D721Med (cell line): Measurements from ENCODE around the gene UBXN7.

Experiments
- DNase-seq: peaks from one replicate; pipeline ENCODE4 v3.0.0; 2011; ENCODE audit warnings: low spot score; ENCODE audit not compliant: insufficient read length
- FAIRE-seq: peaks from 2 replicates; lab custom pipeline; 2011; peaks lifted over from hg19 to GRCh38; lab: Jason Lieb, UNC
- TF ChIP-seq, protein P1 (sequence below): IDR thresholded peaks from 2 replicates; pipeline ENCODE4 v1.5.1; 2012; ENCODE audit warnings: mild to moderate bottlenecking, control low read depth; ENCODE audit not compliant: insufficient read depth; ENCODE audit errors: missing control alignments

UBXN7 gene

DNA sequence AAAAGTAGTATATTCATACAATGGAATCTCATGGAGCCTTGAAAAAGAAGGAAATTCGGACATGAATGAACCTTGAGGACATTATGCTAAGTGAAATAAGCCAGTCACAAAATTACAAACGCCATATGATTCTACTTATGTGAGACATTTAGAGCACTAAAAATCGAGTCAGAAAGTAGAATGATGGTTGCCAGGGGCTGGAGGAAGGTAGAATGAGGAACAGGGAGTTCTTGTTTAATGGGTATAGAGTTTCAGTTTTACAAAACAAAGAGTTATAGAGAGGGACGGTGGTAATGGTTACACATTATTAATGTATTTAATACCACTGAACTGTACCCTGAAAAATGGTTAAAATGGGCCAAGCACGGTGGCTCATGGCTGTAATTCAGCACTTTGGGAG lies 19.5 kb downstream of the UBXN7 start:
- FAIRE-seq (no peak), DNase-seq (no peak)
- TF ChIP-seq, protein P1, sequence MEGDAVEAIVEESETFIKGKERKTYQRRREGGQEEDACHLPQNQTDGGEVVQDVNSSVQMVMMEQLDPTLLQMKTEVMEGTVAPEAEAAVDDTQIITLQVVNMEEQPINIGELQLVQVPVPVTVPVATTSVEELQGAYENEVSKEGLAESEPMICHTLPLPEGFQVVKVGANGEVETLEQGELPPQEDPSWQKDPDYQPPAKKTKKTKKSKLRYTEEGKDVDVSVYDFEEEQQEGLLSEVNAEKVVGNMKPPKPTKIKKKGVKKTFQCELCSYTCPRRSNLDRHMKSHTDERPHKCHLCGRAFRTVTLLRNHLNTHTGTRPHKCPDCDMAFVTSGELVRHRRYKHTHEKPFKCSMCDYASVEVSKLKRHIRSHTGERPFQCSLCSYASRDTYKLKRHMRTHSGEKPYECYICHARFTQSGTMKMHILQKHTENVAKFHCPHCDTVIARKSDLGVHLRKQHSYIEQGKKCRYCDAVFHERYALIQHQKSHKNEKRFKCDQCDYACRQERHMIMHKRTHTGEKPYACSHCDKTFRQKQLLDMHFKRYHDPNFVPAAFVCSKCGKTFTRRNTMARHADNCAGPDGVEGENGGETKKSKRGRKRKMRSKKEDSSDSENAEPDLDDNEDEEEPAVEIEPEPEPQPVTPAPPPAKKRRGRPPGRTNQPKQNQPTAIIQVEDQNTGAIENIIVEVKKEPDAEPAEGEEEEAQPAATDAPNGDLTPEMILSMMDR, result no peak

DNA sequence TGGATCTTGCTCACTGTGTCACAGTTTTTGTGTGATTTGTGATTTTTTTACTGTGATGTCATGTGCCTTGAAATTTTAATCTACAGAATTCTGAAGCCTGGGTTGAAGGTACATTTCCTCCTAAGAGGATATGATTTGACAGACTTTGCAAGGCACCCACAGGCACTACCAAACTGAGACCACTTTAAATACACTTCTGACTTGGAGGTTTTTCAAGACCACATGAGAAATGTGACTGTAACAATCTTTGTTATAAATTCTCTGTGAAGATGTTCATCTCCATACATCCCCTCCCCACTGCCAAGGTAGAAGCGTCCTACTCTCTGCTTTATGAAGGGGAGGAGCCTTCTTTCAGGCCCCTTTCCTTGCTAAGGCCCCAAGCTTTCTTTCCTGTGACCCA lies 22.8 kb downstream of the UBXN7 start:
- TF ChIP-seq, protein P1, result no peak
- DNase-seq, result no peak
- no peak for FAIRE-seq

DNA sequence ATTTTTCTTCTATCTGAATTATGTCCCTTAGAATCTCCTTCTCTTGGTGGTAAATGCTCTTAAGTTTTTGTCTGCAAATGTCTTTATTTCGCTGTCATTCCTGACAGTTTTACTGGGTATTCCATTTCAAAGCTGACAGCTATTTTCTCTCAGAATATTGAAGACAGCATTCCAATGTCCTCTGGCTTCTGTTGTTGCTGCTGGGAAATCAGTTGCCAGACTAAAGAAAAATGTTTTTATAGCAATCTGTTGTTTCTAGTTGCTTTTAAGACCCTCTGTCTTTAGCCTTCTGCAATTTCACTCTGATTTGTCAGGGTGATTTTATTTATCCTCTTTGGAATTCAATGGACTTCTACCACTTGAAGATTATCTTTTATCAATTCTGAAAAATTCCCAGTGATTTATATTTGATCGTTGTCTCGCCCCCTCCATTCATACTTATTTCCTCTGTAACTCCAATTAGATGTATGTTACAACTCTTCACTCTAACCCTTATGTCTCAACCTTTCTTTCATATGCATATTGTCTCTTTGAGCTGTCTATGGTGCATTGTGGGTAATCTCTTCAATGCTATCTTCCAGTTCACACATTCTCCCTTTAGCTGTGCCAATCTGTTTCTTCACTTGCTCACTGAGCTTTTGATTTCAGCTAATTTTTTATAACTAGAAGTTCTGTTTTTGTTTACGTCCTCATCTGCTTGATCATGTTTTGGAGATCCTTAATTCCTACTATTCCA lies 23.5 kb downstream of the UBXN7 start:
- TF ChIP-seq, protein P1, result no peak
- DNase-seq (no peak), FAIRE-seq (no peak)

DNA sequence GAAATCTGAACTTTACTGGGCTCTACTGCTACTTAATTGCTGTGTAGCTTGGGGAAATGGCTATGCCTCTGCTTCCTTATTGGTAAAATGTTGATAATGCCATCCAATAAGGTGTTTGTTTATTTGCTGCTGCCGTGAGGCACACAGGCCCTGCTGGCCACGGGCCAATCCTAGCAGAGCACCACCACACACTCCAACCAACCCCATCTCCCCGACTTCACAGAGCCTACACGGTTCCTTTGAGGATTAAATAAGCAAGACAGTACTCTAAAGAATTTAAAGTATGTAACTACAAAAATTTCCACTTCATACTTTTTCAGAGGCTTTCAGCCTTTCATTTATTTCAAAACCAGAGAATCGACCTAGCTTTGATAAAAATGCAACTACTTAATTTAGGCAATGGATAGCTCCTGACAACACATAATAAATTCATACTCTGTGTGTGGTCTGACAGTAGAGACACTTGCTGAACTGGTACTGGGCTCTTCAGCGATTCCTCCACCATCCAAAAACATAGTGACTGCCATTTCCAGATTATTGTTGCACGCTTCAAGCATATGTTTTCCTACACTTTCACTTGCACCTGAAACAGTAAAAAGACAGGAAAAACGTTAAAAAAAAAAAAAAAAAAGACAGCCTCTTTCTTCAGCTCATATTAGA lies 25.3 kb downstream of the UBXN7 start:
- DNase-seq (no peak), FAIRE-seq (no peak)
- TF ChIP-seq, protein P1, result no peak

DNA sequence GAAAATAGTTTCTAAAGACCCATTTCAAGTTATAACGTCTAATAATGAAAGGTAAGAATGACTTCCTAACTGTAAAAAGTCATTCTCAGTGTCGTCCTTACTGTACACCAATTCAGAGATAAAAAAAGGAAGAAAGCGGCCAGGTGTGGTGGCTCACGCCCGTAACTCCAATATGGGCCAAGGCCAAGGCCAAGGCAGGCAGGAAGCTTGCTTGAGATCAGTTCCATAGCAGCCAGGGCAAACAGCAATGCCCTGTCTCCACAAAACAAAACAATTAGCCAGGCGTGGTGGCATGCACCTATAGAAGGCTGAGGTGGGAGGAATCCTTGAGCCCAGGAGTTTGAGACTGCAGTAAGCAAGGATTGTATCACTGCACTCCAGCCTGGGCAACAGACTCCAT lies 31.9 kb downstream of the UBXN7 start:
- no peak for DNase-seq
- FAIRE-seq, result no peak
- TF ChIP-seq, protein P1, result no peak

DNA sequence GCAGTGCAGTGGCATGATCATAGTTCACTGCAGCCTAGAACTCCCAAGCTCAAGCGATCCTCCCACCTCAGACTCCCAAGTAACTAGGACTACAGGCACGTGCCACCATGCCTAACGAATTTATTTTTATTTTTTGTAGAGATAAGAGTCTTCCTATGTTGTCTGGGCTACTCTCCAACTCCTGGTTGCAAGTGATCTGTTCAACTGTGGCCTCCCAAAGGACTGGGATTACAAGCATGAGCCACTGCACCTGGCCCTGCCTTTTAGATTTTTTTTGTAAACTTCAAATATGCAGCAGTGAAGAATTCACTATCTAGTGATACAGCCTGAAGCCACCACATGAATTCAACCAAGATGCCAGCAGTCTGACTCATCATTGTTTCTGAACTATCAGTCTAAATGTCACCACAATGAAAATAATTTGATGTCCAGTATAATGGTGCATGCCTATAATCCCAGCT lies 32.7 kb downstream of the UBXN7 start:
- TF ChIP-seq, protein P1, result no peak
- no peak for DNase-seq
- no peak for FAIRE-seq

DNA sequence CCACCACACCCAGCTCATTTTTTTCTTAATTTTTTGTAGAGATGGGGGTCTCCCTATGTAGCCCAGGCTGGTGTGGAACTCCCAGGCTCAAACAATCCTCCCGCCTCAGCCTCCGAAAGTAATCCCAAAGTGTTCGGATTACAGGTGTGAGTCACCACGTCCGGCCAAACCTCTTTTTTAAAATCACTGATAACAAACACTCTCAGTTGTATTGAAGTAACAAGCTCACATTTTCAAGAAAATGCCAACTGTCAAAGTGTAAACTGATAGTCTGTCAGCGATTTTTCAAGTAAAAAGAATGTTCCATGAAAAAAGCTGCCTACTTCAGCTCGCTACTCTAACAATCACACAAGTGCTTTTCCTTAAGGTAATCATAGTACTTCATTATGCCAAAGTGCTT lies 33.4 kb downstream of the UBXN7 start:
- TF ChIP-seq, protein P1, result no peak
- FAIRE-seq (no peak), DNase-seq (no peak)
